ENCODE measurements around the gene INO80E.
A peak's percentile ranks its signal among the peaks of the same experiment; 100 is the strongest.
"Not testable (repeated sequence)": the region's sequence is repeated elsewhere in the genome, so short reads cannot be mapped to it uniquely, and the experiment has no call there.

The INO80E gene

DNA sequence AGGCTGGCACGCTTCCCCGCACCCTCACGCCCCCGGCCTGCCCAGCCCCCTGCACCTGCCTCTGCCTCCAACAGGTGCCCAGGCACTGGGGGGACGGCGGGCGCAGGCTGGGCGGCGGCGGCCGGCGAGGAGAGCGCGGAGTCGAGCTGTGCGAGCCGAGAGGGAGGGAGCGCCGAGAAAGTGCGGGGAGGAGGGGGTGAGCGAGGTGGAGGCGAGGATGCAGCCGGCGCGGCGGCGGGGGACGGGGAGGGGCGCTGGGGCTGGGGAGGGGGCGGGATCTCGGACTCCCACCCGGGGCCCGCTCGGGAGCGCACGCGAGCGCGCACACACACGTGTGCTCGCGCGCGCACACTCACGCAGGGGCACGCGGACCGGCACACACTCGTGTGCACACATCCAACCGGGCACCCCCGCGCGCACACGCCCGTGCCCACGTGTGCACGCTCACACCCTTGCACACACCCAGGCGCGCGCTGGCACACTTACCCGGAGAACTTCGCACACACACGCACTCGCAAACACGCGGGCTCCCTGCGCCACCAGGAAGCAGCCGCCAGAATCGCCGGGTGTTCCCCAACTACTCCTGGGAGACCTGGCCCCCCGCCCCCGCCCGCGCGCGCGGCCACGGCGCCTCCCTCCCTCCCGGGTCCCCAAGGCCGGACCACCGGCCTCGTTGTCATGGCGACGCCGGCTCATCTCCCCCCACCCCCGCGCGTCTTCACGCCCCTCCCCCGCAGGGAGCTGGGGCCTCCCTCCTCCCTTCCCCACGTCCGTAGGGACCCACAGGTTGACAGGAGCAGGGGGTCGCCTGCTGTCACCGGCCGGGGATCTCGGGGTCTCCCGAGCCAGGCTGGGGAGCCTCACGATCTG, 15.0 kb downstream of the INO80E start, which contains the start of gene DOC2A:
TSS of gene DOC2A (minus strand) at position 184 of the 870 bp plus-strand sequence. CDS start 805 bp downstream, outside the sequence.
- no peak for DNase-seq

DNA sequence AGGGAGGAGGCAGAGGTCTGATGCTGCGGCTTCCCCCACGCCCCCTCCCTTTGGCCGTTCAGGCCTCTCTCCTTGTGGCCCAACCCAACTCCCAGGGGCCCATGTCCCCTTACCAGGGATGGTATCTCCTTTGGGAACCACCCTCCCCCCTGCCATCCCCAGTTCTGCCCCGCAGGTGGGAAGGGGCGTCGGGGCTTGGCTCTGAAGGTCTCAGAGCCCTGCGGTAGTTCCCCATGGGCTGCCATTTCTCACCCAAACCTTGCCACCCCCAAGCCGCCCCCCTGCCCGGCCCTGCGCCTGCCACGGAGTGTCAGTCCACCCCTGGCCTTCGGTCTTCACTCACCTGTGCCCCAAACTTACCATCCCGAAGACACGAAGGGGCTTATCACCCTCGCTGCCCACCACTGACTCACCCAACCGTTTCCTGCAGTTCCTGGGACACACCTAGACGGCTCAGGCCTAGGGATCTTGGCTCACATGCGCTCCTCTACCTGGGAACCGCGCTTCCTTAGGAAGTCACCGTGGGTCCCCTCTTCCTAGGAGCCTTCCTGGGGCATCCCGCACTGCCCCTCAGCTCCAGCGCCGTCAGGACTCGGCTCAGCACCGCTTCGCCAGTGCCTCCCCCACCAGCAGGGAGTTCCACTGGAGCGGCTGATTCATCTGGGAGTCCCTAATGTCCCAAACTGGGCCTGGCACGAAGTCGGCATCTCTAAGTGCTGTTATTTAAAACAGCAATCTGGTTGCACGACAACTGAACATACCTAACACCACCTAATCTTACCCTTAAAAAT, 15.9 kb downstream of the INO80E start:
- no peak for DNase-seq

DNA sequence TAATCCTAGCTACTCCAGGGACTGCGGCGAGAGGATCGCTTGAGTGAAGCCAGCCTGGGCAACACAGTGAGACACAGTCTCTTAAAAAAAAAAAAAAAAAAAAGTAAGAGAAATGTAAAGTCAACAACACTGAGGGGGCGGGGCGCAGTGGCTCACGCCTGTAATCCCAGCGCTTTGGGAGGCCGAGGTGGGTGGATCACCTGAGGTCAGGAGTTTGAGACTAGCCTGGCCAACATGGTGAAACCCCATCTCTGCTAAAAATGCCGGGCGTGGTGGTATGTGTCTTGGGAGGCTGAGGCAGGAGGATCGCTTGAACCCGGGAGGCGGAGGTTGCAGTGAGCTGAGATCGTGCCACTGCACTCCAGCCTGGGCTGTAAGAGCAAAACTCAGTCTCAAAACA, 16.6 kb downstream of the INO80E start:
- not testable (repeated sequence) for DNase-seq

DNA sequence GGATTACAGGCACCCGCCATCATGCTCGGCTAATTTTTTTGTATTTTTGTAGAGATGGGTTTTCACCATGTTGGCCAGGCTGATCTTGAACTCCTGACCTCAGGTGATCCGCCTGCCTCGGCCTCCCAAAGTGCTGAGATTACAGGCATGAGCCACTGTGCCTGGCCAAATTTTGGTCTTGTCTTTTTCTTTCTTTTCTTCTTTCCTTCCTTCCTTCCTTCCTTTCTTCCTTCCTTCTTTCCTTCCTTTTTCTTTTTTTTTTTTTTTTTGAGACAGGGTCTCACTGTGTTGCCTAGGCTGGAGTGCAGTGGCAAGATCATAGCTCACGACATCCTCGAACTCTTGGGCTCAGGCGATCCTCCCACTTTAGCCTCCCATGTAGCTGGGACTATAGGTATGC, 19.4 kb downstream of the INO80E start:
- DNase-seq = not testable (repeated sequence)

DNA sequence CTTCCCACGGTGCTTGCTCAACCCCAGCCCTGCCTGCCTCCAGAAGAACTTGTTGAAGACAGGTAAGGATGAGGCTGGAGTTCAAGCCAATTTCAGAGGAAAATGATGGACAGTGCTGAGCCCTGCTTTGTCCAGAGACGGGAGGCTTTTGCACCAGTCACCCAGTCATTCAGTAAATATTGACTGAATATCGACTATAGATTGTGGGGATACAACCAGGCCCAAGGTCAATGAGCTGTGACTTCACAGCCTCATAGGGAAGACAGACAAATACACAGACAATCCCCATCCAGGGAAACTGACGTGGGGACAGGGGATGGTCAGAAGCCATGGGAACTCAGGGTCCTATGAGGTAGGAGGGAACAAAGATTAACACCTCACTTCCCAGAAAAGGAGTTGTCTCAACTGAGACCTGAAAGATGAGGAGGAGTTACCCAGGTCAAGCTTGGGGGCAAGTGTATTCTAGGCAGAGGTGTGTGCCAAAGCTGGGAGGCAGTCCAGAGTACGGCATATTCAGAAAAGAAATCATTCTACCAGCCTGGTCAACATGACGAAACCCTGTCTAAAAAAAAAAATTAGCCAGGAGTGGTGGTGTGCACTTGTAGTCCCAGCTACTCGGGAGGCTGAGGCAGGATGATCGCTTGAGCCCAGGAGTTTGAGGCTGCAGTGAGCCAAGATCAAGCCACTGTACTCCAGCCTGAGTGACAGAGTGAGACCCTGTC, 20.7 kb downstream of the INO80E start:
- no peak for DNase-seq

DNA sequence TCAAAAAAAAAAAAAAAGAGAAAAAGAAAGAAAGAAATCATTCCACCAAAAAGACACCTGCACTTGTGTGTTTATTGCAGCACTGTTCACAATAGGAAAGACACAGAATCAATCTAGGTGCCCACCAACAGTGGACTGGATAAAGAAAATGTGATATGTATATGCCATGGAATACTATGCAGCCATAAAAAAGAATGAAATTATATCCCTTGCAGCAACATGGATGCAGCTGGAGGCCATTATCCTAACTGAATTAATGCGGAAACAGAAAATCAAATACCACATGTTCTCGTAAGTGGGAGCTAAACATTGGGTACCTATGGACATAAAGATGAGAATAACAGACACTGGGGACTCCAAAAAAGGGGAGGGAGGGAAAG, 21.2 kb downstream of the INO80E start:
- DNase-seq = no peak

DNA sequence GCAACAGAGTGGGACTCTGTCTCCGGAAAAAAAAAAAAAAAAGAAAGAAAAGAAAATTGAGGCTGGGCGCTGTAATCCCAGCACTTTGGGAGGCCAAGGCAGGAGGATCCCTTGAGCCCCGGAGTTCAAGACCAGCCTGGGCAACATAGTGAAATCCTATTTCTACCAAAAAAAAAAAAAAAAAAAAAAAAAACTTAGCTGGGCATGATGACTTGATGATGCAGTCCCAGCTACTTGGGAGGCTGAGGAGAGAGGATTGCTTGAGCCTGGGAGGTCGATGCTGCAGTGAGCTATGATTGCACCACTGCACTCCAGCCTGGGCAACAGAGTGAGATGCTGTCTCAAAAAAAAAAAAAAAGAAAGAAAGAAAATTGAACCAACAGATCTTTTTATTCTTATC, 21.9 kb downstream of the INO80E start:
- not testable (repeated sequence) for DNase-seq

DNA sequence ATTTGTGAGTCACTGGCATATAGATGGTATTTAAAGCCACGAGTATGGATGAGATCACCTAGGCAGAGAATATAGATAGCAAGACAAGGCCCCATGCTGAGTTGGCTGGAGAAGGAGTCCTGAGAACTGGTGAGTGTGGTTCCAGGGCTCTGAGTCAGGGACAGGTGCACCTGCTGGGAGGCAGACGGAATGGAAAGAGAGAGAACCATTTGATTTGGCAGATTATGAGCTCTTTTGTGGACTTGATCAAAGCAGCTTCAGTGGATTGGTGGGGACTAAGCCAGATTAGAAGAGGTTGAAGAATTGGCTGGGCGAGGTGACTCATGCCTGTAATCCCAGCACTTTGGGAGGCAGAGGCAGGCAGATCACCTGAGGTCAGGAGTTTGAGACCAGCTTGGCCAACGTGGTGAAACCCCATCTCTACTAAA, 22.7 kb downstream of the INO80E start:
- DNase-seq = no peak

DNA sequence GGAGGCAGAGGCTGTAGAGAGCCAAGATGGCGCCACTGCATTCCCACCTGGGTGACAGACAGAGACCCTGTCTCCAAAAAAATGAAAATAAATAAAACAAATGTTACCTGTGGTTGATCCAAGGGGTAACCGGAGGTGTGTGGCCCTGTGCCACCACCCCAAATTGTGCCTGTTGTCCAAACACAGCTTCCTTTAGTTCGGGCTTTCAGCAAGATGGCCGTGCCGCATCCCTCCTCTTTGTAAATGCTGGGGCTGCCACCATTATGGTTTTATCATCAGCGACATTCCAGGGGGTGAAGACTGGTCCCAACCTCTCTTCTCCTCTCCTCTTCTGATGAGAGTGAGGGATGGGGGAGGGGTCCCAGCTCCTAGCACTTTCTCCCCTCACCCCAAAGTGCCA, 26.8 kb downstream of the INO80E start, which contains the start of gene C16orf92:
TSS of gene C16orf92 (plus strand) at position 312 of the 400 bp plus-strand sequence. CDS start 143 bp downstream, outside the sequence.
- no peak for DNase-seq

DNA sequence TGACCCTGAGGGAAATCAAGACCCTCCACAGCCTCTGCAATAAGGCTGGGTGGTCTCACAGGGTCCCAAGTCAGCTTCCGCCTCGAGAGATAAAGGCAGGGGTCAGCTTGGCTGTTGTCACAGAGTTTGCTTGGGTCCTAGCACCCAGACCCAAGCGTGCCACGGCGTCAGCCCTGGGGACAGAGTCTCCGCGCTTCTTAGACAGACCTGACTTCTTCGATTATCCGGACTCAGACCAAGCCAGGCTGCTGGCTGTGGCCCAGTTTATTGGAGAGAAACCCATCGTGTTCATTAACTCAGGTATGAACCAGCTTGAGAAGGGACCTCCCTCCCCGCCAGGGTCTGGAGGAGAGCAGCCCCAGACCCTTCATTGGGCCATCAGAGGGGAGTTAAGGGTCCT, 27.5 kb downstream of the INO80E start:
- no peak for DNase-seq

DNA sequence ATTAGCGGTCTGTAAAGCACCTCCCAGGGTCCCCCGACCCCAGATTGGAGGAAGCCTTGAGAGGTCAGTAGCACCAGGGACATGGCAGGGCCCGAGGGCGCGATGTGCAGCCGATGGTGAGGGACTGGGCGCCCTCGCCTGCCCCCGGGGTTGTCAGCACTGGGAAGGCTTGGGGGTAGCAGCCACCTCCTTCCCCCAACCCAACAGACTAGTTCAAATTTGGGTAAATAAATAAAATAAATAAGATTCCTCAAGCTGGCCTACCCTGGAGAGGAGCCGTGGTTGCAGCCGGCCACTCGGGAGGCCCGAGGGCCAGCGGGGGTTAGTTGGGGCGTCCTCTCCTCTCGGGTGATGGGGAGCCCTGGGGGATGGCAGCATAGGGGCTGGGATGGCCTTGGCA, 28.4 kb downstream of the INO80E start:
- DNase-seq = no peak

DNA sequence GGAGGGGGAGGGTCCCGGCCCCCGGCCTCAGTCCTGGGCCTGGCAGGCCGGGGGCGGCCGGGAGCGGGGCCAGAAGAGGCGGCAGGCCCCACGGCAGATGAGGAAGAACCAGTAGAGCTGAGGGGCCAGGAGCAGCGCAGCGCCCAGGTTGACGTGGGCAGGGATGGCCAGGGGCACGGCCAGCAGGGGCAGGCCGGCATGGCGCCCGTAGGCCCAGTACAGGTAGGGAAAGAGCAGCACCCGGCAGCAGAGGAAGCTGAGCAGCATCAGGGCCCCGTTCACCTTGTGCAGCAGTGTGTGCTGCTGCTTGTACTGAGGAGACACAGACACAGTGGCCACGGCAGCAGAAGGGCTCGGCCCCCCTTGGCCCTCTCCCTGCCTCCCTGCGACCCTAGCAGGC, 29.1 kb downstream of the INO80E start:
- DNase-seq = no peak

DNA sequence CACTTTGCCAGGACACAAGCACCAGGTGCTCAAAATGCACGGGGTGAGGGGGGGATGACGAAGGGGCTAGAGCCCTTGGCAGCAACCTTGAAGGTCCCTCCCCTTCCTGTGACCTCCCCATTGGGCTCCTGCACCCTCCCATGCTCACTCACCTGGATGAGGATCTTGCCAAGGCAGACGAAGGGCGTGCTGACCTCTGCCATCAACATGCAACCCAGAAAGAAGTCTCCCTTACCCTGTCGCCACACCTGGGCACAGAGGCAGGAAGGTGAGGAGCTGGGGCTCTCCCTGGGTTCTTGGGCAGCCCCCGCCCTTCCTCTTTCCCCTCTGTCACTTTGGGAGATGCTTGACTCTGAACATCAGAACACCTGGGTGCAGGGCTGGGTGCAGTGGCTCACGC, 29.5 kb downstream of the INO80E start:
- no peak for DNase-seq

DNA sequence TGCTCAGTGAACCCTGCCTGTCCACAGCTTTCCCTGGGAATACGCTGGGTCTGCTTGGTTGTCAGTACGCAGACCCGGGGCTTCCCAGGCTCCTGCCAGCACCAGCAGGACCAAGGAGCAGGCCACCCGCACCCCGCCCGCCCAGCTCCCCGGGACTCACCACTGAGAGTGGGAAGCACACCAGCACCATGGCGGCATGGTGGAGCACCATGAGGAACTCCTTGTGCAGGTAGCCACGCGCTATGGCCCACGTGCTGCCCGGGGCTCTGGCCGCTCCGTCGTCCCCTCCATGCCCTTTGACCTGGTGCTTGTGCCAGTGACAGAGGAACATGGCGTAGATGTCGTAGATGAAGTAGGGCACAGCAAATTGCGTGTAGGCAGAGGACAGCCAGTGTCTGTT, 30.4 kb downstream of the INO80E start:
- no peak for DNase-seq

DNA sequence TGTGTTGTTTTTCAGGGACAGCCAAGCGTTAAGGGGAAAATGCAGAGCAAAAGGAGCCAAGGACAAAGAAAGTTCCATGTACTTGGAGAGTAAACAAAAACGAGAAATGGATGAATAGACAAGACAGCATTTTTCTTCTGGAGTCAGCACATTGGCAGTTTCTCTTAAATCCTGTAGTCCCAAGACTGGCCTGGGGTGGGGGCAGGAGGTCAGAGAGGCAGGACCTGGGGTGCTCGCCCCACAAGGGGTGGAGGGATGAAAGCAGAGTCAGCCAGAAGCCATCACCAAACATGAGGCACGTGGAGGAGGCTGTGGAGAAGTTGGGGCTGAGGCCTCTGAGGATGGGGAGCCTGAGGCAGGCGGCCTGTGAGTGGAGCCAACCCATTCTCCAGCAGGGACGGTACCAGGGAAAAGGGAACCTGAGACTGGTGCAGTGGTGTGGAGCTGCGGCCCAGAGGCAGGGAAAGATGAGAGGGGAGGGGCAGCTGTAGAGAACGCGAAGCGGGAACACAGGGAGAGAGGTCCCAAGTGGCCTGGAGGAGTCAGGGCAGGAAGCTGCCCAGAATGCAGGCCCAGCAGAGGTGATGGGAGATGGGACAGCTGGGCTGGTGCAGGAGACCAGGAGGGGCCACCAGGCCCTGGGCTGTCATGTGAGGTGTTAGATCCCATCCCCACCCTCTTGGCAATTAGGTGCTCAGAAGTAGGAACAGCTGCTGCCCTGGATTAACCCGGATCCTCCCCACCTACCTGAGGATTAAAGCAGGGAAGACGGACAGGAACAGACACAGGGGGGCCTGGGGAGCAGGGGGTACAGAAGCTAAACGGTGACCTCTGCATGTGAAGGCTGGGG, 31.8 kb downstream of the INO80E start:
- DNase-seq = no peak

DNA sequence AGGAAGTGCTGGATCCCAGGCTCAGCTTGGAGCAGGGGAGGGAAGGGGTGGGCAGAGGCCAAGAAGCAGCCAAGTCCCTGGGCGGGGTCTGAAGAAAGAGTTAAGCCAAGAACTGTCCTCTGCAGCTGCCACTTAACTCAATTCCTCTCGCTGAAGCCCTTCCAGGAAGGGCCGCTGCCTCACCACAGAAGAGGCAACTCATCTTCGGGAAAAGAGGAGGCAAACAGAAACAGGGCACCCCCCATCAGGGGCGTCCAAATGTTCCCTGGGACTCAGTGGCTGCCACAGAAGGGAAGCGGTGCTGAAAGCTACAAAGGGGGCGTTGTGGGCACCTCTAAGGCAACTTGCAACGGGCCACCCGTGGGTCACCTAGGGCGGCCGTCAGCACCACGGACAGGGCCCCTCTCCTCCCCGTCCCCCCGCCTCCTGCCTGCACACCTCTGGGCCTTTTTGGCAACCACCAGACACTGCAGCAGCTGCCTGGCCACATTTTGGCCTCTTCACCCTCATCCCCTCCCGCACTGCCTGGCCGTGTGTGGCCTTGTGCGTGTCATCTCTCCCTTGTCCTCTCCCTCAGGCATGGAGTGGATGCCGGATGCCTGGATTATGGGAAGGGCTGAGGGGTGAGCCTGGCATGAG, 32.5 kb downstream of the INO80E start:
- DNase-seq = no peak

DNA sequence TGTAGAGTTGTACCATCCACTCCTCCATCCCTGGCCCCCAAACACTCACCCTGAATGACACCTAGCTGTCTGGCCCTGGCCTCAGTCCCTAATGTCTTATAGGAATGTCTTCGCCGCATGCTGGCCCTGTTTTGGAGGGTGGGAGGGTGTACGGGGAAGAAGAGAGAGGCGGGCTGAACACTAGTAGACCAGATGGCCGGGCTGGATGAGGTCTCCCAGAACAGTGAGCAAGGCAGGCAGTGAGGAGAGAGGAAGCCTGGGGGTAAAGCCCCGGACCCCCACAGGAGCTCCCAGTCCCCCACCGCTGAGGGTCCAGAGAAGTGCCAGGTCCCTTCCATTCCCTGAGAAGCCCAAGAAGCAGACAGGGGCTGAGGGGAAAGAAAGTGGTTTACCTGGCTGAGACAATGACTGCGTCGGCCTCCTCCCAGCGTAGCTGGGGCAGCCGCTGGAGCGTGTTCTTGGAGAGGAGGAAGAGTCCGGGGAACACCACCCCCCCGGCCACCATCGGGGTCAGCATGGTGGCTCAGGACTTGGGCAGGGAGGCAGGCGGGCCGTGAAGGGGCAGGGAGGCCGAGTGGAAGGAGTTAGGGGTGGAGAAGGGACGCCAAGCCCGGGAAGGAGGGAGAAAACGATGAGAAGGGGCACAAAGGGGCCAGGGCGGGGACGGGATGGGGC, 34.1 kb downstream of the INO80E start:
- DNase-seq = no peak

DNA sequence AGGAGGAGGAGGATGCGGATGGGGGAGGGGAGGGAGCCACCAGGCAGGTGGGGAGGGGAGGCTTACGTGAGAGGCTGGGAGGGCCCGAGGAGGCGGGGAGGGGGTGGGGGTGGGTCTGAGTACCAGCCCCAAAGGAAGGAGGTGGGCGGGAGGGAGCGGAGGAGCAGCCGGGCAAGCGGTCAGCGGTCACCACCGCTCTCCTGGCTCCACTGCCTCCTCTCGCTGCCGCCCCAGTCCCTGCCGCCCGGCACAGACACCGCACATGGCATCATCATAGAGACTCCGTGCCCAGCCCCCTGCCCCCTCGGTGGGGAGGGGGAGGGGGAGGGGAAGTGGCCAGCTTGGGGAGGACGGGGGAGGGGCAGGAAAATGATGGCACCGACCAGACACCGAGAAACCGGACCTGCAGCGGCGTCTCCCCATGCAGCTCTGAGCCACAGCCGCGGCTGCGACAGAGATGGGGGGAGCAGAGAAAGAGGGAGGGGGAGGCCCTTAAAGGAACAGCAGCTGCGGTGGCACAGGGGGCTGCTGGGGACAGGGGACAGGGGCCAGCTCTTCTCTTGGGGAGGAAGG, 34.9 kb downstream of the INO80E start, which contains the start of gene TLCD3B:
TSS of gene TLCD3B (minus strand) at position 431 of the 573 bp plus-strand sequence. CDS start 744 bp downstream, outside the sequence.
- no peak for DNase-seq

DNA sequence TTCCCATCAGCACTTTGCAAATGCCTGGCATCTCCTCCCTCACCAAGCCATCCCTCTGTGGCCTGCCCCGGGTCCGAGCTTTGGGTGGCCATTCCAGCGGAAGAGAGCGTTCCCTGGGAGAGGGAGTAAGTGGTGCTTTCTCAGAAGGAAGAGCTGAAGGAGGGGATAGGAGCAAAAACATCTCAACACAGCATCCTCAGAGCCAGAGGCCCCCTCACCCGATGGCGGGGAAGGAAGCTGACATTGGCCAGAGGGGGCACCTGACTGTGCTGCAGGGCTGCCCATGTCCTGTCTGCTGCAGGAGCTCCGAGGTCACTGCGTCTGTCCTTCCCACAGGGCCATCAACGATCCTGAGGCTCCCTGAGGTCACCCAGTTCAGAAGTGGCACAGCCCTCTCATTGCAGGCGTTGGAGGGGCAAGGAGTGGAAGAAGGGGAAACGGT, 35.5 kb downstream of the INO80E start:
- no peak for DNase-seq

DNA sequence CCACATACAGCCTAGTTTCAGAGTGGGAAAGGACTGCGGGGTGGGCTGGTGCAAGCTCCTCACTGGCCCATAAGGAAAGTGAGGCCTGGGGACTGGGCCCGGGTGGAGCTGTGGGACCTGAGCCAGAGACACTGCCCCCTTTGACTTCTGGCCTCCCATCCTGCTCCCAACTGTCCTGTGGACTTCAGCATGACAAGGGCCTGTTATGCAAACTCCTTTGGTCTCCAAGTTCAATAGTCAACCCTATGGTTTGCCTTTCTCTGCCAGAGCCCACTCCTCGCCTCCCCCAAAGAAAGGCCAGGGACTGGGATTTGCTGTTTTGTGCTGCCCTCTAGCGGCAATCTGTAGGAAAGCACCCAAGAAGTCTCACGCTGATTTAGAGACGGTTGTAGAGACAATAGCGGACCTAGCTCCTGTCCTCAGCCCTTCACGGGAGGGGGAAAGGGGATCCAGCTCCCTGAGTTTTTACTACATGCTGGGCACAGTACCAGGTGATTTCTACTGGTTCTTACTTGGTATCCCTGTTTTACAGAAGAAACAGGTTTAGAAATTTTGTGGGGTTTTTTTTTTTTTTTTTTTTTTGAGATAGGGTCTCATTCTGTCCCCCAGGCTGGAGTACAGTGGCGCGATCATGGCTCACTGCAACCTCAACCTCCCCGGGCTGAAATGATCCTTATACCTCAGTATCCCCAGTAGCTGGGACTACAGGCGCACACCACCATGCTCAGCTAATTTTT, 36.2 kb downstream of the INO80E start:
- peak; percentile 48 for DNase-seq

All from GDM1 (cell line).